ENCODE measurements around the gene BCAS2. TPM values are rescaled to one million over a fixed set of nuclear protein-coding genes. Genes with fewer than 3 reads are reported as not detected.

BCAS2 gene
- total and polyA plus RNA-seq, 2 experiments from 2014 or later: 50.7 to 111 TPM

- TF ChIP-seq CTCF (conservative IDR thresholded peaks at IDR 0.05; ENCODE audit: low read depth in 2 of 2) (no peak), ZNF114 (CRISPR knock-in tag; IDR thresholded peaks at IDR 0.05) (no peak), CREB1 (CRISPR knock-in tag; IDR thresholded peaks at IDR 0.05; ENCODE audit: low read depth) (no peak), ZNF331 (CRISPR knock-in tag; IDR thresholded peaks at IDR 0.05; ENCODE audit: low read depth) (no peak), EZH2phosphoT487 (IDR thresholded peaks at IDR 0.05; ENCODE audit: unreplicated experiment) (no peak), STAT1 (IDR thresholded peaks at IDR 0.05; ENCODE audit: unreplicated experiment) (no peak), EZH2 (IDR thresholded peaks at IDR 0.05; ENCODE audit: low read depth, unreplicated experiment) (no peak), JUNB (IDR thresholded peaks at IDR 0.05; ENCODE audit: unreplicated experiment) (no peak)
- TF ChIP-seq, protein P1, sequence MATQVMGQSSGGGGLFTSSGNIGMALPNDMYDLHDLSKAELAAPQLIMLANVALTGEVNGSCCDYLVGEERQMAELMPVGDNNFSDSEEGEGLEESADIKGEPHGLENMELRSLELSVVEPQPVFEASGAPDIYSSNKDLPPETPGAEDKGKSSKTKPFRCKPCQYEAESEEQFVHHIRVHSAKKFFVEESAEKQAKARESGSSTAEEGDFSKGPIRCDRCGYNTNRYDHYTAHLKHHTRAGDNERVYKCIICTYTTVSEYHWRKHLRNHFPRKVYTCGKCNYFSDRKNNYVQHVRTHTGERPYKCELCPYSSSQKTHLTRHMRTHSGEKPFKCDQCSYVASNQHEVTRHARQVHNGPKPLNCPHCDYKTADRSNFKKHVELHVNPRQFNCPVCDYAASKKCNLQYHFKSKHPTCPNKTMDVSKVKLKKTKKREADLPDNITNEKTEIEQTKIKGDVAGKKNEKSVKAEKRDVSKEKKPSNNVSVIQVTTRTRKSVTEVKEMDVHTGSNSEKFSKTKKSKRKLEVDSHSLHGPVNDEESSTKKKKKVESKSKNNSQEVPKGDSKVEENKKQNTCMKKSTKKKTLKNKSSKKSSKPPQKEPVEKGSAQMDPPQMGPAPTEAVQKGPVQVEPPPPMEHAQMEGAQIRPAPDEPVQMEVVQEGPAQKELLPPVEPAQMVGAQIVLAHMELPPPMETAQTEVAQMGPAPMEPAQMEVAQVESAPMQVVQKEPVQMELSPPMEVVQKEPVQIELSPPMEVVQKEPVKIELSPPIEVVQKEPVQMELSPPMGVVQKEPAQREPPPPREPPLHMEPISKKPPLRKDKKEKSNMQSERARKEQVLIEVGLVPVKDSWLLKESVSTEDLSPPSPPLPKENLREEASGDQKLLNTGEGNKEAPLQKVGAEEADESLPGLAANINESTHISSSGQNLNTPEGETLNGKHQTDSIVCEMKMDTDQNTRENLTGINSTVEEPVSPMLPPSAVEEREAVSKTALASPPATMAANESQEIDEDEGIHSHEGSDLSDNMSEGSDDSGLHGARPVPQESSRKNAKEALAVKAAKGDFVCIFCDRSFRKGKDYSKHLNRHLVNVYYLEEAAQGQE (IDR thresholded peaks at IDR 0.05; ENCODE audit: unreplicated experiment): no peak
Observed at GRCh38 chr1:114521396-114522263, 59.8 kb downstream of the BCAS2 start (continued).

Other genes starting within 250 kb of the BCAS2 start
- 46.6 and 51.1 TPM in 2 replicates for gene TRIM33, start 70.4 kb downstream of the BCAS2 start, total RNA-seq (2014; rRNA removed; shearing (Covaris generic))
- gene TRIM33, start 70.4 kb downstream of the BCAS2 start, polyA plus RNA-seq (2016; fragmentation: Nextera tagmentation; extraction: Ambion mirVana): 48.8 and 50.3 TPM in 2 replicates
- gene DENND2C, start 88.4 kb upstream of the BCAS2 start, total RNA-seq (2014; rRNA removed; shearing (Covaris generic)): 2.9 and 4.1 TPM in 2 replicates
- 4.9 and 7.0 TPM in 2 replicates for gene DENND2C, start 88.4 kb upstream of the BCAS2 start, polyA plus RNA-seq (2016; fragmentation: Nextera tagmentation; extraction: Ambion mirVana)
- not detected in 2 replicates for gene AMPD1, start 113.9 kb upstream of the BCAS2 start, total RNA-seq (2014; rRNA removed; shearing (Covaris generic))
- 0.27 TPM in 1 of 2 replicates, not detected in the other for gene AMPD1, start 113.9 kb upstream of the BCAS2 start, polyA plus RNA-seq (2016; fragmentation: Nextera tagmentation; extraction: Ambion mirVana)
- gene NRAS, start 135.2 kb upstream of the BCAS2 start, total RNA-seq (2014; rRNA removed; shearing (Covaris generic)): 83.2 and 84.7 TPM in 2 replicates
- gene NRAS, start 135.2 kb upstream of the BCAS2 start, polyA plus RNA-seq (2016; fragmentation: Nextera tagmentation; extraction: Ambion mirVana): 18.4 and 22.3 TPM in 2 replicates
- 1,054 and 1,579 TPM in 2 replicates for gene CSDE1, start 176.4 kb upstream of the BCAS2 start, total RNA-seq (2014; rRNA removed; shearing (Covaris generic))
- gene CSDE1, start 176.4 kb upstream of the BCAS2 start, polyA plus RNA-seq (2016; fragmentation: Nextera tagmentation; extraction: Ambion mirVana): 210 and 214 TPM in 2 replicates
- 74.0 and 90.4 TPM in 2 replicates for gene SIKE1, start 199.1 kb upstream of the BCAS2 start, total RNA-seq (2014; rRNA removed; shearing (Covaris generic))
- 79.6 and 96.3 TPM in 2 replicates for gene SIKE1, start 199.1 kb upstream of the BCAS2 start, polyA plus RNA-seq (2016; fragmentation: Nextera tagmentation; extraction: Ambion mirVana)

Measured in GM23338 (cell line).